ENCODE measurements around the gene RYK.

The RYK gene

GRCh38 chr3:134198414-134198813 is 52.2 kb downstream of the RYK start (continued):
- TF ChIP-seq, protein P1, sequence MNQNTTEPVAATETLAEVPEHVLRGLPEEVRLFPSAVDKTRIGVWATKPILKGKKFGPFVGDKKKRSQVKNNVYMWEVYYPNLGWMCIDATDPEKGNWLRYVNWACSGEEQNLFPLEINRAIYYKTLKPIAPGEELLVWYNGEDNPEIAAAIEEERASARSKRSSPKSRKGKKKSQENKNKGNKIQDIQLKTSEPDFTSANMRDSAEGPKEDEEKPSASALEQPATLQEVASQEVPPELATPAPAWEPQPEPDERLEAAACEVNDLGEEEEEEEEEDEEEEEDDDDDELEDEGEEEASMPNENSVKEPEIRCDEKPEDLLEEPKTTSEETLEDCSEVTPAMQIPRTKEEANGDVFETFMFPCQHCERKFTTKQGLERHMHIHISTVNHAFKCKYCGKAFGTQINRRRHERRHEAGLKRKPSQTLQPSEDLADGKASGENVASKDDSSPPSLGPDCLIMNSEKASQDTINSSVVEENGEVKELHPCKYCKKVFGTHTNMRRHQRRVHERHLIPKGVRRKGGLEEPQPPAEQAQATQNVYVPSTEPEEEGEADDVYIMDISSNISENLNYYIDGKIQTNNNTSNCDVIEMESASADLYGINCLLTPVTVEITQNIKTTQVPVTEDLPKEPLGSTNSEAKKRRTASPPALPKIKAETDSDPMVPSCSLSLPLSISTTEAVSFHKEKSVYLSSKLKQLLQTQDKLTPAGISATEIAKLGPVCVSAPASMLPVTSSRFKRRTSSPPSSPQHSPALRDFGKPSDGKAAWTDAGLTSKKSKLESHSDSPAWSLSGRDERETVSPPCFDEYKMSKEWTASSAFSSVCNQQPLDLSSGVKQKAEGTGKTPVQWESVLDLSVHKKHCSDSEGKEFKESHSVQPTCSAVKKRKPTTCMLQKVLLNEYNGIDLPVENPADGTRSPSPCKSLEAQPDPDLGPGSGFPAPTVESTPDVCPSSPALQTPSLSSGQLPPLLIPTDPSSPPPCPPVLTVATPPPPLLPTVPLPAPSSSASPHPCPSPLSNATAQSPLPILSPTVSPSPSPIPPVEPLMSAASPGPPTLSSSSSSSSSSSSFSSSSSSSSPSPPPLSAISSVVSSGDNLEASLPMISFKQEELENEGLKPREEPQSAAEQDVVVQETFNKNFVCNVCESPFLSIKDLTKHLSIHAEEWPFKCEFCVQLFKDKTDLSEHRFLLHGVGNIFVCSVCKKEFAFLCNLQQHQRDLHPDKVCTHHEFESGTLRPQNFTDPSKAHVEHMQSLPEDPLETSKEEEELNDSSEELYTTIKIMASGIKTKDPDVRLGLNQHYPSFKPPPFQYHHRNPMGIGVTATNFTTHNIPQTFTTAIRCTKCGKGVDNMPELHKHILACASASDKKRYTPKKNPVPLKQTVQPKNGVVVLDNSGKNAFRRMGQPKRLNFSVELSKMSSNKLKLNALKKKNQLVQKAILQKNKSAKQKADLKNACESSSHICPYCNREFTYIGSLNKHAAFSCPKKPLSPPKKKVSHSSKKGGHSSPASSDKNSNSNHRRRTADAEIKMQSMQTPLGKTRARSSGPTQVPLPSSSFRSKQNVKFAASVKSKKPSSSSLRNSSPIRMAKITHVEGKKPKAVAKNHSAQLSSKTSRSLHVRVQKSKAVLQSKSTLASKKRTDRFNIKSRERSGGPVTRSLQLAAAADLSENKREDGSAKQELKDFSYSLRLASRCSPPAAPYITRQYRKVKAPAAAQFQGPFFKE (tag by site-specific recombination; IDR thresholded peaks at IDR 0.05; ENCODE audit: borderline replicate concordance), result no peak
- TF ChIP-seq ZNF664 (tag by site-specific recombination; IDR thresholded peaks at IDR 0.05) (no peak), ZEB2 (tag by site-specific recombination; IDR thresholded peaks at IDR 0.05) (no peak), ZNF10 (tag by site-specific recombination; IDR thresholded peaks at IDR 0.05) (no peak), ZNF157 (tag by site-specific recombination; IDR thresholded peaks at IDR 0.05) (no peak), ZNF561 (tag by site-specific recombination; IDR thresholded peaks at IDR 0.05; ENCODE audit: borderline replicate concordance) (no peak), GLIS2 (tag by site-specific recombination; IDR thresholded peaks at IDR 0.05) (no peak), ZIC2 (tag by site-specific recombination; IDR thresholded peaks at IDR 0.05) (no peak), ZNF24 (tag by site-specific recombination; IDR thresholded peaks at IDR 0.05) (no peak), ZNF560 (tag by site-specific recombination; IDR thresholded peaks at IDR 0.05; ENCODE audit: borderline replicate concordance) (no peak), ZBTB44 (tag by site-specific recombination; IDR thresholded peaks at IDR 0.05) (no peak), ZNF175 (tag by site-specific recombination; IDR thresholded peaks at IDR 0.05) (no peak), ZNF146 (tag by site-specific recombination; IDR thresholded peaks at IDR 0.05) (no peak), ZNF133 (tag by site-specific recombination; IDR thresholded peaks at IDR 0.05) (no peak), ZNF514 (tag by site-specific recombination; IDR thresholded peaks at IDR 0.05) (no peak)
- TF ChIP-seq, protein P2, sequence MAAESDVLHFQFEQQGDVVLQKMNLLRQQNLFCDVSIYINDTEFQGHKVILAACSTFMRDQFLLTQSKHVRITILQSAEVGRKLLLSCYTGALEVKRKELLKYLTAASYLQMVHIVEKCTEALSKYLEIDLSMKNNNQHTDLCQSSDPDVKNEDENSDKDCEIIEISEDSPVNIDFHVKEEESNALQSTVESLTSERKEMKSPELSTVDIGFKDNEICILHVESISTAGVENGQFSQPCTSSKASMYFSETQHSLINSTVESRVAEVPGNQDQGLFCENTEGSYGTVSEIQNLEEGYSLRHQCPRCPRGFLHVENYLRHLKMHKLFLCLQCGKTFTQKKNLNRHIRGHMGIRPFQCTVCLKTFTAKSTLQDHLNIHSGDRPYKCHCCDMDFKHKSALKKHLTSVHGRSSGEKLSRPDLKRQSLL (tag by site-specific recombination; IDR thresholded peaks at IDR 0.05), result no peak

- TF ChIP-seq ZNF692 (tag by site-specific recombination; IDR thresholded peaks at IDR 0.05) (no peak), ZNF654 (tag by site-specific recombination; IDR thresholded peaks at IDR 0.05; ENCODE audit: low read depth) (peak; percentile 61)
- Histone ChIP-seq H3K36me3 (ENCODE audit: control insufficient read depth in 2 of 2, insufficient read depth in 1 of 2, low read length in 2 of 2) (peaks cover 3 to 72% of the 10 kb centered on the region in 2 experiments; a peak in 1 of 3 replicates), H3K27ac (ENCODE audit: extremely low read depth, low read depth, low read length) (no peak overlapping the region), H3K4me1 (ENCODE audit: control insufficient read depth, insufficient read depth, low read length) (no peaks in the 10 kb centered on the region), H3K9me3 (ENCODE audit: control insufficient read depth, insufficient read depth, low read depth, low read length) (no peaks in the 10 kb centered on the region), H3K4me3 (ENCODE audit: low read depth, low read length) (no peak overlapping the region)
- POLR2A ChIA-PET, result no interaction called here
- CTCF ChIA-PET, result interaction anchor here (0.6 to 3.0 kb wide), 14 partner anchors 10 to 1472 kb away, joined by 3 to 24 read pairs (median 4); partner anchors contain the start of gene RYK
These were observed 52.9 kb downstream of the RYK start for GRCh38 chr3:134197681-134198261.

Measured in HEK293 (cell line).